ENCODE measurements around the gene MED12L.

Gene MED12L

DNA sequence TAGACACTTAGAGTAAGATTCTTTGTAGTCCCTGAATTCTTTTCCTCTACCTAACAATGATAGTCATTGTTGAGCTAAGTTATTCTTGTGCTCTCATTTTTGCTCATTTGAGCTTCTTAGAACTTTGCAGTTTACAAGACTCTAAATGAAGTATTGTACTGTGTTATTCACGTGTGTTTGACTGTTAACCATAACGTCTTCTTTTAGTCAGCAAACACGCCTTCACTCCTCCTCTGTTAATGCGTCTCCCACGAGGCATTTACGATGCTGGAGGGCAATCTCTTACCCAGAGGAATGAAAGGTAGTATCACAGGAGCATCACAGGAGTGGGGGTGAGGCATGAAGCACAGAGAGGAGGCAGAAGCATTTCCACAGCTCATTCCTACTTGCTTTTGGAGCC lies 207.7 kb downstream of the MED12L start:
- DNase-seq (ENCODE audit: low read depth): no peak

DNA sequence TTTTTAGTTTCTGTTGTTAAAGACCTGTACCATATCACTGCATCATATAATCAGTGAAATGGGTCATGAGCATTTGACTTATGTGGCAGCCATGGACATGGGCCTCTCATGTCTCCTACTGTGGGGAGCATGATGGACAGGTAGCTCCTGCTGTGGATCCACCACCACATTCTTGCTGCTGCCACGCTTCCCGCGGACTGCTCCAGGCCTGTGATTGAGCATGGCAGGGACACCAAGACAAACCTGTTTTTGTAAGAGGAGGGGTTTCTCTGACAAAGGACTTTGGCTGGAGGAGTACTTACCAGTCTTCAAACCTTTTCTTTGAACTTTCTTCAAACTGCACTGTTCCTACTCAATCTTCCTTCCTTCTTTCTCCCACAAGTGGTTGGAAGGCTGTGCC lies 210.8 kb downstream of the MED12L start:
- DNase-seq (ENCODE audit: low read depth): no peak

DNA sequence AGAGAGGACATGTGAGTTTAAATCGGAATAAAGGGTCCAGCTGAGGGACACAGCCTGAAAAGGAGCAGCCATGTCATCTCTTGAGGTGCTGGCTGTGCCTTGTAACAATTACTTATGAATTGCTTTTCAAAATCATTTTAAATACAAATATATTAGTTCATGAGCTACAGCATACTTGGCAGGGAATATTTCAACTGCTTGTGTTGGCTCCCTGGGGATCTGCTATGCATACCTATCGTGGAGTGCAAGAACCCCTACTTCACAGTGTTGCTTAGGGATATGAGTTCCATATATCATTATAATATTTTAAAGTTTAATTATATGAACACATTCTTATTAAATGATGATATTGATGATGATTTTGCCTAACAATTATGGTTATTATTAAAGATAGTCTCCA lies 212.0 kb downstream of the MED12L start:
- DNase-seq (ENCODE audit: low read depth): no peak

DNA sequence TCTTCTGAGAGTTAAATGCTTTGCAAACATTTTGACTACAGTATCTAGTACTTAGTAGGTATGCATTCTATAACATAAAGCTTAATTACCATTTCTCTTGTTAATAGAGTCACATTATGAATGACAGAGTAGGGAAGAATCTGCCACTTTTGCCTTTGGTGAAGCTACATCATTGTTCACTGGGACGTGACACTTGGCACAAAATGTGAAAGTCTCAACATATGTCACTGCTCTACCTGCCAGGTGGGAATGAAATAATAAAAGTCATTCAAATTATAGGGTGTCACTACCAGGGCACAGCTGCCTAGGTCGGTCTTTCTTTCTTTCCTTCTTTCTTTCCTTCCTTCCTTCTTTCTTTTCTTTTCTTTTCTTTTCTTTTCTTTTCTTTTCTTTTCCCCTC lies 213.5 kb downstream of the MED12L start:
- DNase-seq (ENCODE audit: low read depth): no peak

DNA sequence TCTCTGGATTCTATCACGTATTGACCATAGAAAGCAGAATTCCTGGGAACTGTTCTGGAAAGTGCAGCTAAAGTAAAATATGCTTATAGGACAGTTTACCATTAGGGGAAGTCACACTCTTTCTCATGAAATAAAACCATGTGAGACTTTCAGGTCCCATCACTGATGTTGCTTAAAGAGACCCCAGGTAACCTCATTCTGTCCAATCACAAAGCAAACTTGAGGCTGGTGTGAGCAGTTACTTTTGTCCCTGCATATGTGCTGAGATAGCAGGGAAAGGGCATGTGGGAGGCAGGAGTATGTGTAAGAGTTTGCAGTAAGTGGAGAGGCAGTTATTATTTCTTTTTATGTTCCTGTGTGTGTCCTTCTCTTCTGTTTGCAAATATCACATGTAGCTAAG lies 215.1 kb downstream of the MED12L start:
- no peak for DNase-seq (ENCODE audit: low read depth)

DNA sequence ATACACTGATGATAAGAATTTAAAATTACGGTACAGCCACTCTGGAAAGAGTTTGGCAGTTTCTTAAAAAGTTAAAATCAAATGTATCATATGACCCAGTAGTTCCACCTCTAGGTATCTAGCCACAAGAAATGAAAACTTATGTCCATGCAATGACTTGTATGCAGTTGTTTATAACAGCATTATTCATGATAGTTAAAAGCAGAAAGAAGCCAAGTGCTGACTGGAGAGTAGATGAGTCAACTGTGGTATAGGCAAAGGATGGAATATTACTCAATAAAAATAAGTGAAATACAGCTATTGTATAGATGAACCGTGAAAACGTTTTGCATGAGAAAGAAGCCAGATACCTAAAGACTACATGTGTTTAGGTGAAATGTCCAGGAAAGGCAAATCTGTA lies 216.3 kb downstream of the MED12L start:
- no peak for DNase-seq (ENCODE audit: low read depth)

DNA sequence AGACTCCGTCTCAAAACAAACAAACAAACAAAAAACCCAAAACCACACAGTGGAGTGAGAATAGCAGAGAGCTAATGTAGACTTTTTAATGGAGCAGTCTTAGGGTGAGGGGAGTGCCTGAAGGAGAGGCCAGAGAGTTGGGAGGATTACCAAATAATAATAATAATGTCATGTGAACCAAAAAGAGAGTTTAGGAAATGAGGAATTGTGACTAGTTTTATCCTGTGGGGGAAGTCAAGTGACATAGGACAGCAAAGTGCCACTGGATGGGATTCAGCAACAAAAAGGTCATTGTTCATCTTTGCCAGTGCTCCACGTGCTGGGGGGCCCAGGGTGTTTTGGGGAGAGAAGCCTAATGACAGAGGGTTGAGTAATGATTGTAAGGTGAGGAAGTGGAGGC lies 218.3 kb downstream of the MED12L start:
- DNase-seq (ENCODE audit: low read depth): no peak

DNA sequence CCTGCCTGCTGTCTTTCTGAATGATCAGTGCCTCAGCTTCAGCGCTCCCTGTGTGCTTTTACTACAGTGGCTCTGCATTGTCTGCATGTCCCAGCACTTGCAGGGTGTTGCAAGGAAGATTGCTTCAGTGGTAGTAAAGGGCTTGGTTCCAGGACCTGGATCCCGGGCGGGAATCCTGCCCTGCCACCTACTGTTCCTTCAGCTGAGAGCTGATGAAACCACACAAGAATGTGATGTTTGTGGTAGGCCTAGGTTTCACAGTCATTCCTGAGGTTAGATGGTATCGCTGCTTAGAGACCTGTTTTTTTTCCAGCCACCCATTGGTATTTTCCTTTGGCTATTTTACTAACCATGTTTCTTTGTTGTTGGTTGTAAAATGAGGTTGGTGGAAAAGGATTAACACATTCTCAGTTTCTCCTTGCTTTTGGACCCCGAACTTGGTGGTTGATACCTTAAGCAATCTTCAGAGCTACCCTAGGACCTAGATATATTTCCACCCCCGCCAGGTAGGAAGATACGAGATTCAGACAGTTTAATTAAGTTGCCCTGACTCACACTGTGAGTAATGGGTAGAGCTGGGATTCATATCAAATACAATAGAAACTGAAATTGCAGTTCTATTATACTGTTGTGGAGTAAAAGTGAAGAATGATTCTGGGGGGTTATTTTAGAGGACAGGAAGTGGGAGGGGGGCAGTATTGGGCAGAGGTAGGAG lies 219.8 kb downstream of the MED12L start:
- DNase-seq (ENCODE audit: low read depth): peak; percentile 75

DNA sequence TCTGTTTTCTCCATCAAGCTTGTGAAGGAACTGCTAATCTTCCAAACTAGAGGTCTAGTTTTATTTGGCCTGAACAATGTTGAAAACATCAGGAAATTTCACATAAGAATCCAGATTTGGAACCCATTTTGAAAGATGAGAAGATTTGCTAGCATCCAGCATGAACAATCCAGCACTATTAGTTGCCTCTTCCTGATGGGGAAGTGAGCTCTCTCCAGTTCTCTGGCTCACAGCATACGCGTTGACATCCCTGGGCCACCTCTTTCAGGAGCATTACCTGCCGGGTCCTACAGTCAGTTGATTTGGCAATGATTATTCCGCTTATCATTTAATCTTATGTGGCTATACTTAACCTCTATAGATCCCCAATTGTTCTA lies 220.3 kb downstream of the MED12L start:
- no peak for DNase-seq (ENCODE audit: low read depth)

DNA sequence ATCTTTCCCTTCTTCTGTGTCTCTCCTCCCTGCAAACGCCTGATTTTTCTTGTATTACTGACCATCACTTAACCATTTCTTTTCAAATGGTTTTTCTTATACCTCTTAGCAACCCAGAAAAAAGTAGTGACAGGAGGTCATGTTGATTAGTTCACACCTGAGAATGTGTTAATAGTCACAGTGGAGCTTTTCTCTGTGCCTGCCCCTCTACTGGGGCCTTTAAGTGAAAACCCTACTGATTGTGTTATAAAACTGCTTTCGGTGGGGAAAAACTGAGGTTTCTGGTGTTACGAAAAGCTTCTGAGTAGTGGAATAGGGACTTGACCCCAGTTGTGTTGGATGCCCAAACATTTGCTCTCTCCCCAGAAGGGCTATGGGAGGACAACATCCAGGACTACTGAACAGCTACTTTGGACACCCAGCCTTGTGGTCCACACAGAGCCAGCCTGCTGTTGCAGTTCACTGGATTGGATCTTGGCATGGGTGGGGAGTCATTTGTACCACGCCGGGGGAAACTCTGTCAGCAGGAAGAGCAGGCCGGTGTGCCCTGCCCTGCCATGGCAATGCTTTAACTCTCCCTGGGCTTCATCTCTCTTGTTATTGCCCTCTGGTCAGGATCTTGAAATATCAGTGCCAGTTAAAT lies 220.8 kb downstream of the MED12L start:
- no peak for DNase-seq (ENCODE audit: low read depth)

DNA sequence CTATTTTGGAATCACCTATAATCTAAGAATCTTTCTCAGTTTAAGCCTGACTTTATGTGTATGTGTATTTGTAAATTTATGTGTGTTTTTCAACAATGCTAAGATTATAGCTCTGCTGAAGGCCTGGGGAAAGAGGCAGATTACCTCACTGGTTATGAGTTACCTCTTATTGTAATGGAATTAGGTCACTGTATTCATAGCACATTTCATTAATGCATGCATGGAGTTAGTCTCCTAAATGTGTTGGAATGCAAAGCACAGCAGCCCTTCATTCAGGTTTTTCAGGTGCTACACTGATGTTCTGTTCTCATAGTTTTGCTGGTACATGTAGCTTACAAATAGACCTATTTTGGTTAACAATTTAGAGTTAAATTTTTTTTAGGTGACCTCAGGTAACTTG lies 221.7 kb downstream of the MED12L start:
- no peak for DNase-seq (ENCODE audit: low read depth)

DNA sequence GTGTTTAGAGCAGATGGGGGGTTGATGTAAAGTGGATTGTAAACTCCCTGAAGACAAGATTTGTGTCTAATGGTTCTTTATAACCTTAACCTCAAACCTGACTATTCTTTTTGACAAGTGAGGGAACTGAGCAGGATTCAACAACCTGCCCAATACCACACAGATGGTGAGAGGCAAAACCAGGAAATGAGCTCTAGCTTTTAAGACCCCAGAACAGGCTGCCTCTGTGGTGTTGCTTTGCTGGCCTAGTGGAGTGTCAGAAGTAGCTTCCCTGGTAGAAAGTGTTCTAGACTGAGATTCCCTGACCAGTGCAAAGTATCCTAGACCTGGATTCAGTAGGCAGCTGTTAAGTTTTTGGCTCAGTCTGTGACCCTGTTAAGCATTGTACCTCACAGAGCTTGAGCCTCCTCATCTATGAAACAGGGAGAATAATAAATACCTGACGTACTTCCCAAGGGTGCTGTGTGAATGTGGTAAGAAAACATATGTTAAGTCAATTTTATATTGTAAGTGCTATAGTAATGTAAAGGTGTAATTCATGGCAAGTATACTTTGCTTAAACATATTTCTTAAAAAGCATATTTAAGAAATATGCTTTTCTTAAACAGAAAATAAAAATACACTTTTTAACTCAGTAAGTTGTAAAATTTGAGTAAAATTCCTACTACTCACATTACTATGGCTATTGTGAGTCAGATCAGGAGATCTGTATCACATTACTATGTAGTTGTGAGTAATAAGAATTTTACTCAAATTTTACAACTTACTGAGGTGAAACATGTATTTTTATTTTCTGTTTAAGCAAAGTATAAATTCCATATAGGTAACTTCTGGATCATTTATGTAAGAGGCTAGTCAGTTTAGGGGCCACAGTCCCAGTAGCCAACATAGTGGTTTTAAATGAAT lies 222.4 kb downstream of the MED12L start:
- no peak for DNase-seq (ENCODE audit: low read depth)

DNA sequence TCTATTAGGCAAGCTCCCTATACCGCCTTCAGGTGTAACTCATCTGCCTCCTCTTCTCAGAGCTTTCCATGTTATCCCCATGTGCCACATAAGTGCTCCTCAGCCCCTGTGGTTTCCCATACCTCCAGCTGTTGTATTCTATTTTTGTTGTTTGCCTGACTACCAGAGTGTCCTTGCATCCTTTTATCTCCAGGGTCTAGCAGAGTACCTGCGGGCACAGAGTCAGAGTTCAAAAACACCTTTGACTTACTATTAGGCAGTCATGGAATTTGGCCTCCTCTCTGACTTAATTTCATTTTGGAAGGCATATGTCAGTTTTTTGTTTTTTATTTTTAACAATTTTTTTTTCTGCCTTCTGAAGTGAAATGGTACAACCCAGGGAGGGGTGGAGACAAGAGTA lies 224.1 kb downstream of the MED12L start:
- DNase-seq (ENCODE audit: low read depth): no peak

DNA sequence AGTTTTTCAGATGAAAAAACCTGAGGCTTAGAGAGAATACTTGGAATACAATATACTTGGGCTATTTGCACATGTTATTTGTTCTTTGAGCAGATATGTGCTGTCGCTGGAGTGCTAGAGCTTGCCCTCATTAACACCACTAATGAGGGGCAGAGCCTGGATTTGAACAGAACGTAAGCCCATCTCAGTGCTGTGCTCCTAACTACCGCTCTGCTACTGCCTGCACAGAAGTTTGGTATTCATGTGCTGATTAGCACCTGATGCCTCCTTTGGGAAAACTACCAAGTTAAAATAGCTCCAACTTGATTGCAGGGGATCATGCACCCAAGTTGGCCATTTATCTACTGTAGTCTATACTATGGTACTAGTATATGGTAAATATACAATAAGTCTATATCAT lies 227.5 kb downstream of the MED12L start:
- DNase-seq (ENCODE audit: low read depth): no peak

DNA sequence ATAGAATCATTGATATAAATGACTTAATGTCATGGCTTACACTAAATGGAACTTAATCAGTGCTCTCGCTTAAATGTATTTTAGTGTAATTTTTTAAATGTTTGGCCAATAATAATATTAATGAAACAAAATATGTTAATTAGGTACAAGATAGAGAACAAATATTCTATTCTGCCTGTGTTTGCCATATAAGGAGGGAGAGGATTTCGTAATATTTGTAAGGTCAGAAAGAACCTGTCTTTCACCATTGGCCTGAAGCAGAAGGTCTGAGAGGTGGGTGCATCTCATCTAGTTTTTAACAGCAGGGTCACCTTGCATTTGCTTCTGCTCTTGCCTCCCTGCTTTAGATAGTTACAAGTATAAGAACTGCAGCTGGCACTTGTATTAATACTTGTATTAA lies 228.7 kb downstream of the MED12L start:
- no peak for DNase-seq (ENCODE audit: low read depth)

DNA sequence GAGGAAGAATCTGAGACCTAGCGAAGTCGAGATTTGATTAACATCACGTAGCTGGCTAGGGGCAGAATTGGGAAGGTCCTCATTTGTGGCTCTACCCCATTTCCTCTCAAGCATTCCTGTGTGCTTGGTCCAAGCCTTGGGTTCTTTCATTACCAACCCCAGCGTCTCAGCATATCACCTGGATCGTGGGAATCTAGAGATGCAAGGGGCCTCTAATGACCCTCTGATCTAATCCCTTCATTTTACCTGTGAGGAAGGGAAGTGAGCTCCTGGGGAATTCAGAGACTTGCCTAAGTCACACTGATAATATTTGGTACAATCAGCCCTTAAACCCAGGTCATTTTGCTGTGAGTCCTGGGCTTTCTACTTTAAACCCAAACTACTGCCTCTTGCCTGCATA lies 229.1 kb downstream of the MED12L start:
- DNase-seq (ENCODE audit: low read depth): no peak

DNA sequence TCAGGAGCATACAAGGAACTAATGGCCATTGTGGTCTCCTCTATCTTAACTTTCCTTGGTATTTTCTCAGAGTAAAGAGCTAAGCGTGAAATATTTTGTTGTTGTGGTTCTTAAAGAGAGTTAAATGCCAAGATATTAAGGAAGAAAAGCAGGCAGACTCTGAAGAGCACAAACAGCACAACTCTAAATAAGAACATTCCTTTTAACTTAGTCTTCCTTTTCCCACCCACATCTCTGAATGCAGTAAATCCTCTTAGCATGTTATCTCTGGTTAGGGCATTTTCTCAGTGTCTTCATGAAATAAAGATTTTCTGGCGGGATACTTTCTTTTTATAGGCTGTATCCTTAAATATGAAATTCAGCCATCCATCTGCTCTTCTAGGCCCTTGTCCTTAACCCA lies 229.7 kb downstream of the MED12L start:
- DNase-seq (ENCODE audit: low read depth): no peak

DNA sequence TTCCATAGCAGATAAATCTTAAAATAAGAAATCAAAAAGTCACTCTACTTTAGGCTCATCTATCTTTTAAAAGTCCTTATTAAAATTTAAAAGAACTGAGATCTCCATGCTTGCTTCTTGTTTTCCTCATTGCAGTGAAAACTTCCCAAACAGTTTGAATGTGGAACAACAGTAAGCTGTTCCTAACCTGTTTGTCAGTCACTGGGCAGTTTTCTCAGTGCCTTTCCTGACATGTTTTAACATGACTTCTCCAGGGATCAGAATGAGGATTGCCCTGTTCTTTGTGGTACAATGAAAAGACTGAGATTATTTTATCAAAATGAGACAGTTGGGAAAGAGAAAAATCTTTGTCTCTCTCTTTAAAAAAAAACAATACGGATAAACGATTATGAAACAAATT lies 230.4 kb downstream of the MED12L start:
- DNase-seq (ENCODE audit: low read depth): no peak

DNA sequence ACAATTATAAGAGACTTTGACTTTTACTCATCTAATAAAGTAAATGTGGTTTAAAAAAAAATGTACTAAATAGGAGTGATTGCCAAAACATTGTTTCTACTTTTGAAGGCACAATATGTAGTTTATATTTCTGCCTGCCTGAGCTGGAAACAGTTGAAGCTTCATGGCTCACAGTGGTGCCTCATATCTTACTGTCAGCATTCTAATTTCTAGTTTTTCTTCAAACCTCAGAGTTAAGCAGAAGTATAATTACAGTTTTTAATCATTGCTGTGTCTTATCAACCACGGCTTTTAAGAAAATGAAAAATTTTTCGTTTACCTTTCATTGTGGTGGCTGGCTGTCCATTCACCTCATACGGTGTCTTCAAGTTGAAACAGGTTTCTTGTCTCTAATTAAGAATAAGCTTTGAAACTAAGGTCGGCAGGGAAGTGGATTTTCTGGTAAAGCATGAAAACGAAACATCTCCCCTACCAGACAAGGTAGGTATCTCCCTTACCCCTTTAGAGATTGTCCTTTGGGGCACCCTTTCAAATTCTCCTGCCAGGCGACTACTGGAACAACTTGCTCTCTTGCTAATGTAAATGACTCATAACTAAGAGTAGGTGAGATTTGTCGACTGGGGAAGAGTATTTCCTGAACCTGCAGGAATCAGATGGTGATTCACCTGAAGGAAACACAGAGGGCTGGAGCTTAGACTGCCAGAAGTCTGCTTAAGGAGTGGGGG lies 231.0 kb downstream of the MED12L start, which contains the start of gene GPR87:
TSS of gene GPR87 (minus strand) at position 554 of the 725 bp plus-strand sequence. CDS start 16,720 bp downstream, outside the sequence.
- DNase-seq (ENCODE audit: low read depth): no peak

DNA sequence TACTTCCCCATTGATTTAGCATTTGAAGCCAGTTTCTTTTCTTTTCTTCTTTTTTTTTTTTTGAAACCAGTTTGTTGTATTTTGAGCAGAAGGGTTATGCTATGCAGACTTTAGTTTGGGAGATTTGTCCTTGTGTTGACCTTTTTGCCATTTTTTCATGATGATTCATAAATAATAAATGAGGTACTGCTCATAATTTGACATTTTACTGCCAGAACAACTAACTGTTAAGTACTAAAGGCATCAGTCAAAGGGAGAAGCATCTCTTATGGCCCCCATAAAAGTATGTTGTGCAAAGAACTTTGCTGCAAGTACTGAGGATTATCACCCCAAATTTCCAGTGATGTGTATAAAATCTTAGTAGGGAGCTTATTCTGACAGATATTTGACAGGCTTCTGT lies 232.8 kb downstream of the MED12L start:
- DNase-seq (ENCODE audit: low read depth): no peak

DNA sequence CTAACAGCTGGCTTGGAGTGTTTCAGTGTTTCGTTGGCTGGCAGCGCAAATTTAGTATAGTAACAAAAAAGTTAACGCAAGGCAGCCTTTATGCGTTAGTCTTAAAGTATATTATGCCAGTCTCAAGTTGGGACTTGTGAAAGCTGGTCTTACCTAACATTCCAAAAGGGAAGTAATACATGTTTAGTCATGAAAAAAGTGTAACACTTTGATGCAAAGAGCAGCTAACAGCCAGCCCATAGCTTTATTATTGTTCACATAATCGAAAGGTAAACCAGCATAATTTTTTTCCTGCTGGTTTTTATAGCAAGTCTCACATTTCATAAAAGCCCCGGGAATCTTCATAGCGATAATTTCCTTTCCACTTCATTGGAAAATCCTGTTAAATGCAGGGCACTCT lies 233.5 kb downstream of the MED12L start:
- no peak for DNase-seq (ENCODE audit: low read depth)

DNA sequence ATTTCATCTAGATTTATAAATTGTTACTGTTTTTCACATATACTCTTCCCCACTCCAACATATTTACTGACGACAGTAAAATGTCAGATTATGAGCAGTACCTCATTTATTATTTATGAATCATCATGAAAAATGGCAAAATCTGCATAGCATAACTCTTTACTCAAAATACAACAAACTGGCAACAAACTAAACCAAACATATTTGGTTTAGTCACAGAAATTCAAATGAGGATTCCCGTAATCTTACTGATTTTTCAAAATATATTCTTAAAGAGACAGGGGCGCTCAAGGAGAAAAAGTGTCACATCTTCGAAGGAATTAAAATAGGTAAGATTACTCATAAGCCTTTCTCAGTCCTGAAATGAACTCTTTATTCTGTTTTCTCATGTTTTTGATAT lies 234.2 kb downstream of the MED12L start:
- no peak for DNase-seq (ENCODE audit: low read depth)
